HepG2 (cell line): ENCODE results near the gene DSG4. TPM values are rescaled to one million over a fixed set of nuclear protein-coding genes. Genes with fewer than 3 reads are reported as not detected.

Experiments
- ATAC-seq: fragments of 200-7000 bp; cut with Tn5 transposase; 3 replicates; pipeline ENCODE4 v1.9.1; 2020; ENCODE audit warnings: mild to moderate bottlenecking, moderate library complexity
- BruUV-seq: library from RNA; stranded (reverse); fragments of 400-500 nt; replicated peaks from 2 replicates; lab custom pipeline; 2021; lab: Mats Ljungman, UMichigan
- CTCF ChIA-PET: fragments of 300-600 bp; formaldehyde crosslinking; extraction: SDS; loops from one replicate; lab custom pipeline; 2021; ENCODE audit warnings: low total read pairs, inconsistent platforms, low intra/inter-chr PET ratio; lab: Yijun Ruan, JAX
- POLR2A ChIA-PET: fragments of 350-600 bp; sonication (Branson Sonifier 250); formaldehyde crosslinking; loops from one replicate; lab custom pipeline; 2020; ENCODE audit warnings: antibody characterized with exemption, inconsistent platforms; lab: Yijun Ruan, JAX
- DNase-seq: peaks from one replicate; pipeline ENCODE4 v3.0.0-alpha.2; 2015; ENCODE audit warnings: low spot score
- FAIRE-seq: peaks from 3 replicates; lab custom pipeline; 2011; peaks lifted over from hg19 to GRCh38; lab: Jason Lieb, UNC
- H2AFZ ChIP-seq: one replicate; pipeline ENCODE4 v1.6.1; 2011; ENCODE audit warnings: low read length, inconsistent platforms
- H3K27ac ChIP-seq: fragments of 300-600 bp; 3 replicates; pipeline ENCODE4 v1.8.0; 2011; ENCODE audit warnings: mixed run types, mild to moderate bottlenecking, mixed read lengths, low read length, inconsistent platforms; ENCODE audit not compliant: insufficient read depth; ENCODE audit errors: extremely low read length
- H3K27me3 ChIP-seq, 2 experiments: fragments of 200-600 bp in 1 of 2; 2 replicates in 1 of 2; 3 replicates in 1 of 2; pipeline versions ENCODE4 v1.6.0 to v1.8.0; 2011; ENCODE audit warnings: low read length in 2 of 2, mild to moderate bottlenecking in 2 of 2, moderate library complexity in 2 of 2, inconsistent platforms in 1 of 2; ENCODE audit not compliant: insufficient read depth in 2 of 2, control insufficient read depth in 1 of 2
- H3K36me3 ChIP-seq, 2 experiments: fragments of 200-600 bp in 1 of 2; replicated peaks in 1 of 2; 2 replicates in 1 of 2; 3 replicates in 1 of 2; pipeline versions ENCODE4 v1.5.1 to v1.8.0; 2011; ENCODE audit warnings: low read length in 2 of 2, inconsistent platforms in 1 of 2; ENCODE audit not compliant: insufficient read depth in 2 of 2, control insufficient read depth in 1 of 2
- H3K4me1 ChIP-seq: 2 replicates; pipeline ENCODE4 v1.5.1; 2012; ENCODE audit warnings: low read length, inconsistent platforms; ENCODE audit not compliant: insufficient read depth
- H3K4me2 ChIP-seq: 2 replicates; pipeline ENCODE4 v1.6.0; 2011; ENCODE audit warnings: low read depth, low read length, inconsistent platforms
- H3K4me3 ChIP-seq, 3 experiments: fragments of 200-600 bp in 1 of 3; sonication (generic), shearing (Covaris generic) in 1 of 3; replicated peaks in 1 of 3; 2 replicates each; pipeline ENCODE4 v1.5.1; 2011 to 2016; ENCODE audit warnings: low read length in 3 of 3, inconsistent platforms in 2 of 3, low read depth in 2 of 3, mild to moderate bottlenecking in 2 of 3, control low read depth in 1 of 3, mixed read lengths in 1 of 3; ENCODE audit not compliant: insufficient read depth in 1 of 3
- H3K79me2 ChIP-seq: one replicate; pipeline ENCODE4 v1.6.1; 2011; ENCODE audit warnings: low read length, inconsistent platforms; ENCODE audit not compliant: insufficient read depth
- H3K9ac ChIP-seq: 2 replicates; pipeline ENCODE4 v1.6.0; 2011; ENCODE audit warnings: mild to moderate bottlenecking, low read depth, low read length, inconsistent platforms; ENCODE audit not compliant: insufficient read depth
- H3K9me3 ChIP-seq: 2 replicates; pipeline ENCODE4 v1.5.1; 2012; ENCODE audit warnings: mild to moderate bottlenecking, low read length
- H4K20me1 ChIP-seq: 2 replicates; pipeline ENCODE4 v1.6.0; 2011; ENCODE audit warnings: inconsistent platforms, mild to moderate bottlenecking, low read length, moderate library complexity; ENCODE audit not compliant: insufficient read depth
- CBFB ChIP-seq: sonication (generic); formaldehyde crosslinking; IDR thresholded peaks from 2 replicates; pipeline ENCODE4 v1.4.0; 2020; ENCODE audit warnings: missing genetic modification reagents
- CENPX ChIP-seq: sonication (generic); formaldehyde crosslinking; IDR thresholded peaks from 2 replicates; pipeline ENCODE4 v1.9.0; 2021; ENCODE audit warnings: mild to moderate bottlenecking, missing genetic modification reagents, moderate library complexity
- CHCHD3 ChIP-seq: sonication (generic); formaldehyde crosslinking; IDR thresholded peaks from 2 replicates; pipeline ENCODE4 v1.8.0; 2022; ENCODE audit warnings: mild to moderate bottlenecking, missing genetic modification reagents, moderate library complexity
- IKZF4 ChIP-seq: sonication (generic); formaldehyde crosslinking; IDR thresholded peaks from 2 replicates; pipeline ENCODE4 v1.5.1; 2020; ENCODE audit warnings: borderline replicate concordance, mild to moderate bottlenecking, low read depth, missing genetic modification reagents; ENCODE audit errors: not compliant biosample characterization
- KDM6A ChIP-seq: IDR thresholded peaks from 2 replicates; pipeline ENCODE4 v1.6.1; 2016; ENCODE audit warnings: low read depth
- MAFF ChIP-seq: IDR thresholded peaks from 2 replicates; pipeline ENCODE4 v1.6.1; 2011; ENCODE audit warnings: low read depth, low read length, improper control_type of control experiment
- NCOA1 ChIP-seq: sonication (generic); formaldehyde crosslinking; IDR thresholded peaks from 2 replicates; pipeline ENCODE4 v1.9.0; 2021; ENCODE audit warnings: missing genetic modification reagents
- NR2F2 ChIP-seq: IDR thresholded peaks from 2 replicates; pipeline ENCODE4 v1.6.1; 2012; ENCODE audit warnings: low read depth, inconsistent platforms, borderline replicate concordance
- ZNF788 ChIP-seq: sonication (generic); formaldehyde crosslinking; IDR thresholded peaks from 2 replicates; pipeline ENCODE4 v1.5.0; 2020; ENCODE audit warnings: mild to moderate bottlenecking, missing genetic modification reagents, borderline replicate concordance
- WGBS: methylation state at CpG from one replicate; pipeline ENCODE4 v1.1.6; 2017; ENCODE audit warnings: low lambda C conversion rate; 5-methylcytosine and 5-hydroxymethylcytosine counted together
- in situ Hi-C: cut with HindIII; loops from 2 replicates; pipeline ENCODE4 v1.10.0; 2017; ENCODE audit warnings: low pct_unique_long_range_greater_than_20kb; ENCODE audit not compliant: extremely low pct_ligation_motif_present
- intact Hi-C: fragments of 100-400 bp; cut with micrococcal nuclease; formaldehyde crosslinking; loops from one replicate; pipeline ENCODE4 v1.10.0; 2022; ENCODE audit not compliant: unreplicated experiment
- polyA plus RNA-seq, 8 experiments: library from polyadenylated mRNA; depleted of rRNA in 3 of 8; stranded (reverse) in 7 of 8; unstranded in 1 of 8; fragments of >200 nt; fragmentation: Illumina TruSeq in 4 of 8; extraction: Trizol in 4 of 8; gene quantifications; 2 replicates each; pipeline versions ENCODE4 v1.2.1 to v1.2.3, GENCODE V29; 2011 to 2016; ENCODE audit warnings: low read depth in 4 of 8, missing spikeins in 1 of 8, mixed read lengths in 1 of 8; ENCODE audit not compliant: insufficient read depth in 1 of 8
- total RNA-seq, 5 experiments: library from RNA; depleted of rRNA; stranded (reverse); fragments of >200 nt; fragmentation: Illumina TruSeq; extraction: Trizol; gene quantifications; 2 replicates each; pipeline ENCODE4 v1.2.3, GENCODE V29; 2016; ENCODE audit warnings: low read depth in 1 of 5
- TF ChIP-seq, protein P1 (sequence below): fragments of 450-650 bp; IDR thresholded peaks from 2 replicates; pipeline ENCODE4 v1.6.1; 2016
- TF ChIP-seq, protein P2 (sequence below): sonication (generic); formaldehyde crosslinking; IDR thresholded peaks from 2 replicates; pipeline ENCODE4 v1.4.0; 2020; ENCODE audit warnings: missing genetic modification reagents, borderline replicate concordance

DSG4 gene
- total and polyA plus RNA-seq, 2 of the 13 experiments (the other 11 are each of a cell fraction or from before 2014, with no cell fraction given) = 0.07 TPM; not detected in 1

DNA sequence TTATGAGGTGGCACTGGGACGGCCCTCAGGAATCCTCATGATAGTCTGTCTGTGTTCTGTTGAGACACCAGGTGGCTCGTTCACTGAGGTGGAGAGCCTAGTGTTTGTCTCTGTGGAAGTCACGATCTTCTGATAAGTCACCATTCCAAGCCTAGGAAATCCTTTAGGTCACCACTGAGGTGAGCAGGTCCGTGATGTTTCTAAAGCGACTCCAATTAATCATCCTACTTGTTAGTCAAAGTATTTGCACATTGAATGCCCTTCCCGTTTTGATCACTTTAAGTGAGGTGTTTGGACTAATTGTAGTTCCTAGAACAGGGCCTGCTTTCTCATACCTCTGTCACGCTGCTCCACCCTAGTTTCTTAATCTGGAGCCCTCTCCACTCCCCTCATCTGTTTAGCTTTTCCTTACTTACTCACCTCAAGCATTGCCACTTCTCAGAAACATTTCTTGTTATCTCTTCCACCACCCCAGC, 42.9 kb downstream of the DSG4 start:
- Histone ChIP-seq H3K79me2 (no peaks in the 10 kb centered on the region), H3K4me2 (peak overlapping the region; percentile 38; the same call in 1 of the 2 replicates), H3K4me1 (peaks cover 8% of the 10 kb centered on the region; the same call in 1 of the 2 replicates), H2AFZ (peak overlapping the region; percentile 4), H3K27ac (no peak overlapping the region), H3K9ac (no peak overlapping the region), H4K20me1 (no peaks in the 10 kb centered on the region), H3K9me3 (no peaks in the 10 kb centered on the region), H3K36me3 (no peaks in the 10 kb centered on the region), H3K4me3 (no peak overlapping the region), H3K27me3 (no peaks in the 10 kb centered on the region)
- BruUV-seq = no TSS peak
- in situ Hi-C loops (no loop called here), intact Hi-C loops (no loop called here)
- ATAC-seq (peak; percentile 80), FAIRE-seq (no peak), DNase-seq (no peak)
- TF ChIP-seq NR2F2 (no peak), KDM6A (CRISPR knock-in tag) (no peak), IKZF4 (CRISPR knock-in tag) (no peak), MAFF (no peak), ZNF788 (CRISPR knock-in tag) (no peak), NCOA1 (CRISPR knock-in tag) (no peak), CBFB (CRISPR knock-in tag) (no peak), CENPX (no peak), CHCHD3 (CRISPR knock-in tag) (no peak)
- TF ChIP-seq, protein P1, sequence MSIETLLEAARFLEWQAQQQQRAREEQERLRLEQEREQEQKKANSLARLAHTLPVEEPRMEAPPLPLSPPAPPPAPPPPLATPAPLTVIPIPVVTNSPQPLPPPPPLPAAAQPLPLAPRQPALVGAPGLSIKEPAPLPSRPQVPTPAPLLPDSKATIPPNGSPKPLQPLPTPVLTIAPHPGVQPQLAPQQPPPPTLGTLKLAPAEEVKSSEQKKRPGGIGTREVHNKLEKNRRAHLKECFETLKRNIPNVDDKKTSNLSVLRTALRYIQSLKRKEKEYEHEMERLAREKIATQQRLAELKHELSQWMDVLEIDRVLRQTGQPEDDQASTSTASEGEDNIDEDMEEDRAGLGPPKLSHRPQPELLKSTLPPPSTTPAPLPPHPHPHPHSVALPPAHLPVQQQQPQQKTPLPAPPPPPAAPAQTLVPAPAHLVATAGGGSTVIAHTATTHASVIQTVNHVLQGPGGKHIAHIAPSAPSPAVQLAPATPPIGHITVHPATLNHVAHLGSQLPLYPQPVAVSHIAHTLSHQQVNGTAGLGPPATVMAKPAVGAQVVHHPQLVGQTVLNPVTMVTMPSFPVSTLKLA = no peak
- TF ChIP-seq, protein P2, sequence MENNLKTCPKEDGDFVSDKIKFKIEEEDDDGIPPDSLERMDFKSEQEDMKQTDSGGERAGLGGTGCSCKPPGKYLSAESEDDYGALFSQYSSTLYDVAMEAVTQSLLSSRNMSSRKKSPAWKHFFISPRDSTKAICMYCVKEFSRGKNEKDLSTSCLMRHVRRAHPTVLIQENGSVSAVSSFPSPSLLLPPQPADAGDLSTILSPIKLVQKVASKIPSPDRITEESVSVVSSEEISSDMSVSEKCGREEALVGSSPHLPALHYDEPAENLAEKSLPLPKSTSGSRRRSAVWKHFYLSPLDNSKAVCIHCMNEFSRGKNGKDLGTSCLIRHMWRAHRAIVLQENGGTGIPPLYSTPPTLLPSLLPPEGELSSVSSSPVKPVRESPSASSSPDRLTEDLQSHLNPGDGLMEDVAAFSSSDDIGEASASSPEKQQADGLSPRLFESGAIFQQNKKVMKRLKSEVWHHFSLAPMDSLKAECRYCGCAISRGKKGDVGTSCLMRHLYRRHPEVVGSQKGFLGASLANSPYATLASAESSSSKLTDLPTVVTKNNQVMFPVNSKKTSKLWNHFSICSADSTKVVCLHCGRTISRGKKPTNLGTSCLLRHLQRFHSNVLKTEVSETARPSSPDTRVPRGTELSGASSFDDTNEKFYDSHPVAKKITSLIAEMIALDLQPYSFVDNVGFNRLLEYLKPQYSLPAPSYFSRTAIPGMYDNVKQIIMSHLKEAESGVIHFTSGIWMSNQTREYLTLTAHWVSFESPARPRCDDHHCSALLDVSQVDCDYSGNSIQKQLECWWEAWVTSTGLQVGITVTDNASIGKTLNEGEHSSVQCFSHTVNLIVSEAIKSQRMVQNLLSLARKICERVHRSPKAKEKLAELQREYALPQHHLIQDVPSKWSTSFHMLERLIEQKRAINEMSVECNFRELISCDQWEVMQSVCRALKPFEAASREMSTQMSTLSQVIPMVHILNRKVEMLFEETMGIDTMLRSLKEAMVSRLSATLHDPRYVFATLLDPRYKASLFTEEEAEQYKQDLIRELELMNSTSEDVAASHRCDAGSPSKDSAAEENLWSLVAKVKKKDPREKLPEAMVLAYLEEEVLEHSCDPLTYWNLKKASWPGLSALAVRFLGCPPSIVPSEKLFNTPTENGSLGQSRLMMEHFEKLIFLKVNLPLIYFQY (CRISPR knock-in tag) = no peak
- POLR2A ChIA-PET = interaction anchor here (1.2 kb wide), 1 partner anchor 17 kb away, joined by 4 read pairs; no protein-coding TSS in a partner anchor
- CTCF ChIA-PET = no interaction called here
- WGBS = 38% methylated on average over 6 of the region's 7 CpGs
